Inflammatory macrophage (primary cell): ENCODE data around the gene OOEP.

Experiments
- DNase-seq, 2 donors: peaks; one replicate each; pipeline ENCODE4 v3.0.0-alpha.2; 2020 to 2022

Gene OOEP

GRCh38 chr6:73364121-73364520 is 5.6 kb downstream of the OOEP start:
- DNase-seq = no peak

- DNase-seq = no peak
These were observed 6.2 kb downstream of the OOEP start for GRCh38 chr6:73363537-73363875.

- no peak for DNase-seq
These were observed 6.7 kb downstream of the OOEP start for GRCh38 chr6:73362869-73363536.

- no peak for DNase-seq
These were observed 7.3 kb downstream of the OOEP start, which contains the start of gene KHDC3L for GRCh38 chr6:73362358-73362757. Gene KHDC3L, plus strand, starts transcription at chr6:73362658. Its CDS starts 72 bp downstream, at chr6:73362730.

GRCh38 chr6:73353636-73354593 is 15.8 kb downstream of the OOEP start, which contains the start of gene DPPA5:
Gene DPPA5, minus strand, starts transcription at chr6:73354276. Its CDS starts 51 bp downstream, at chr6:73354225.
- no peak for DNase-seq

GRCh38 chr6:73349311-73349710 is 20.4 kb downstream of the OOEP start:
- no peak for DNase-seq

GRCh38 chr6:73348550-73349204 is 21.0 kb downstream of the OOEP start:
- DNase-seq = no peak

- no peak for DNase-seq
These were observed 26.5 kb downstream of the OOEP start for GRCh38 chr6:73343164-73343563.

- no peak for DNase-seq
These were observed 27.5 kb downstream of the OOEP start for GRCh38 chr6:73342174-73342573.

GRCh38 chr6:73341335-73341734 is 28.4 kb downstream of the OOEP start:
- DNase-seq = peak in 1 of 2 donors; percentile 2

- DNase-seq = no peak
These were observed 29.6 kb downstream of the OOEP start for GRCh38 chr6:73340048-73340447.

- no peak for DNase-seq
These were observed 30.4 kb downstream of the OOEP start for GRCh38 chr6:73339340-73339739.

- no peak for DNase-seq
These were observed 40.5 kb downstream of the OOEP start for GRCh38 chr6:73329201-73329600.

GRCh38 chr6:73328790-73329189 is 40.9 kb downstream of the OOEP start:
- no peak for DNase-seq

- no peak for DNase-seq
These were observed 44.0 kb downstream of the OOEP start for GRCh38 chr6:73325656-73326055.

- no peak for DNase-seq
These were observed 46.4 kb downstream of the OOEP start for GRCh38 chr6:73323323-73323722.
